GM21367 (cell line): ENCODE results near the gene KCNN3.

Experiments
- ATAC-seq: cut with Tn5 transposase; IDR thresholded peaks from one replicate; pipeline ENCODE4 v1.9.1; 2021; ENCODE audit not compliant: unreplicated experiment

KCNN3 gene

DNA sequence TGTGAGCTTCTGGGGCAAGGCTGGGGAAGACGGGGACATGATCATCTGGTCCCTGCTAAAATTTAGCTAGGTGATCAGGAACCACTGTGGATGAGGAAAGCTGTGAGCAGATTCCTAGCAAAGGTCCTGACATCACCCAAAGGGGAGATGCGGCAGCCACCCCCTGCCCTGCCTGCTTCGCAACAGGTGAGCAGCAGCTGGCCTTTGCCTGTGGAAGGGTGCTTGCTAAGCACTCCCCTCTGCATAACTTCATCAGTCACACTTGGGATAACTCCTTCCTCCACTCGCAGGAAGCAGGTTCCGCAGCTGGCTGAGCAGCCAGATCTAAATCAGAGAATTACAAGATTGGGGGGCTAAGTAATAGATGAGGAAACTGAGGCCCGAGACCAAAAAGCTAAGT, 51.2 kb downstream of the KCNN3 start:
- no peak for ATAC-seq

DNA sequence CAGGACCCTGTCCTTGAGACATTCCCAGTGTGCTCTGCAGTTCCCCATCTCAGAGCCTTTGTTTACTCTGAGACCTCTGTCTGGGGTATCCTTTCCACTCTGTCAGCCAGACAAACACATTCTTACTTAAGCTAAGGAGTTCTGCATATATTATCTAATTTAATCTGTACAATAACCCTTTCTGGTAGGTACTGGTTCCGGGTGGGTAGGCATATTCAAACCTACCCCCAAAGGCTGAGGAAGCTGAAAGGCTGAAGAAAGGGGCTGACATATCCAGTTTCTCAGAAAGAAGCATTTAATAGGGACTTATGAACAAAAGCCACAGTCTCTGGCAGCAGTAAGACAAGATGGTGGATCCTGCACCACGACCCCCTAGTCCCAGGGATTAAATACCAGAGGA, 53.1 kb downstream of the KCNN3 start:
- no peak for ATAC-seq

DNA sequence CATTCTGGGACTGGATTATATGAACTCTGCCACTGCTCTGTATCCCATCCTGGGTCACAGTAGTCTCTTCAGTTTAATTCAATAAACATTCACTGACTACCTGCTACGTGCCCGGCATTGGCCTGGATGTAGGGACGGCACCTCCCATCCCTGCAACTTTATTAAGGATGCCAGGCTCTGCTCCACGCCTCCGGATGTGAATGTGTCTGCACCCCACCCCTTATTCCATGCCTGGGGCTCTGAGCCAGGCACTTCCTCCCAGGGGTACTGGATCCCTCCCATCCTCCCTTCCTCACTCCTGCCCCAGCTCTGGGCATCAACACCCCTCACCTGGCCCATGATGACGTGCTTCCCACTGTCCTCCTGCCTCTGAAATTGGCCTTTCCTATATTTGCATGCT, 53.7 kb downstream of the KCNN3 start:
- ATAC-seq = no peak

DNA sequence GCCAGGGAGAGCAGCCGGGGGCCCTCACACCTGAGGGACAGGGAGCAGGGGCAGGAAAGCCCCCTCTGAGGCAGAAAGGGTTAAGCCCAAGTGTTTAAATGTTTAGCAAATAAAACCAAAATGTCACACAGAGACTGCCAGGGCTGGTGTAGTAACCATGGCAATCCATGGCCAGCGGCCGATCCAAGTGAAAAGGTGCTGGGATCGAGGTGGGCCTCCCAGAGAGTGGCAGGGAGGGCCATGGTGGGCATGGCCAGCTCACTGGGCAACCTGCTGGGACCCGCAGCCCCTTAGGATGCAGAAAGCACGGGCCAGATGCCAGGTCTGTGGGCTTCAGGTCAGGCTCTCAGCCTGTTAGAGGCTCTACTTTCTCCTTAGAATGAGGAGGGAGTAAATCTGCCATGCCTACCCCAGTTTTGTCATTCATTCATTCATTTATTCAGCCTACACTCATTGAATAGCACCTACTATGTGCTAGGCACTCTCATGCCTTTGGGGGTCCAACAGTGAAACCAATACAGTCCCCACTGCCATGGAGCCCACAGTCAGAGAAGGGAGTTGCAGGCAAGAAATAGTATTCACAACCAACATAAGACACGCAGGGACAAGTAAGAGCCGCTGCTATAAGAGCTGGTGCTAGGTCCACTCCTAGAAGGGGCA, 56.1 kb downstream of the KCNN3 start:
- no peak for ATAC-seq

DNA sequence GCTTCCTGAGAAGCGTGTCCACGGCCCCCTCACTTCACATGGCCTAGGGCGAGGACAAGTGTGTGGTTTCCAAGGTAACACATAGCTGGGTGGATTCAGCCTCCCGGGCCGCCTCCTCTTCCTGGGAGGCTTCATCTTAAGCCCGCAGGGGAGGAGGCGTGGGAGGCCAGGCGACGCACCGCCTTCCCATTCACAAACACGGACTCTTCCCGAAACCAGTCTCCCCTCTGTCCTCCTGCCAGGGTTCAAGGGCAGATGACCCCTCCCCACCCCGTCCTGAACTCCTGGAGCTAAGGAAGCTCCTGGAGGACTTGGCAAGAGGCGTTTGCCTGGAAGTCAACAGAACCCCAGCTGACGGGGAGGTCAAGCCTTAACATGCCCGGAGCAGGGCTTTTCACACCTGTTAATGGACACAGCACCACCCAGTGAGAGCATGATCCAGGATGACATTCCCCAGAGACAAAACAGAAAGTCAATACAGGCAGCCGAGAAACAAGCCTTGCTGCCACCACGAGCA, 56.7 kb downstream of the KCNN3 start:
- no peak for ATAC-seq

DNA sequence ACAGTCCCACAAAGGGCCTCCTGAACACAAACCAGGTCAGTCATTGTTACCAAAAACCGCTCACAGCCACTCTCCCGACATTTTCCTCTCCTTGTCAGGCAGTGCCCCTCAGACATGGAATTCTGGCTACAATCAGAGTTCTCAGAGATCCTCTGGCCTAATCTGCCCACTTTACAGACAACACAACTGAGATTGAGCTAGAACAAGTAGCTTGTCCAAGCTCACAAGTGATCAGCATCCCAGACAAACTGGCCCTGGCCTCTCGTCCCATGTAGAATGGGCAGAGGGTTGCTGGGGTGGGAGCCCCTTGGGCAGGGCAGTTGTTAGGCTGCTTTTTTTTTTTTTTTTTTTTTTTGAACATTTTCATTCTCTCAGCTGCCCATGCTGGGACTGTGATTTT, 57.2 kb downstream of the KCNN3 start:
- no peak for ATAC-seq

DNA sequence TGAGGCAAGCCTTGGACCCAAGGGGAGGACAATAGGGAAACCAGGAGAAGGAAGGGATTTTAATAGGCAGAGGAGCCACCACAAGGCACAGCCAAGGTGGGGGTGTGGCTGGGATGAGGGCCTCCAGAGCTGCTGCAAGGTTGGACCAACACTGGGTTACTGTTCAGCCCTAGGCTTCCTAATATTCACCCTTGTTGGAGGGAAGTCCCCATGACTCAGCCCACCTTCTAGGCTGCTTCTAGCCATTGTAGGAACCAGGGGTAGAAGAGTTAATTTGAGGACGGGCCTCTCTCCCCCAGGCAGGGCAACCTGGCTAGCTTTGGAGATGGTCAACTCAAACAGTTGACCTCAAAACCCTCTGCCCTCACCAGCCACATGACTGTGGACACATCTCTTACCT, 59.5 kb downstream of the KCNN3 start:
- ATAC-seq = no peak

DNA sequence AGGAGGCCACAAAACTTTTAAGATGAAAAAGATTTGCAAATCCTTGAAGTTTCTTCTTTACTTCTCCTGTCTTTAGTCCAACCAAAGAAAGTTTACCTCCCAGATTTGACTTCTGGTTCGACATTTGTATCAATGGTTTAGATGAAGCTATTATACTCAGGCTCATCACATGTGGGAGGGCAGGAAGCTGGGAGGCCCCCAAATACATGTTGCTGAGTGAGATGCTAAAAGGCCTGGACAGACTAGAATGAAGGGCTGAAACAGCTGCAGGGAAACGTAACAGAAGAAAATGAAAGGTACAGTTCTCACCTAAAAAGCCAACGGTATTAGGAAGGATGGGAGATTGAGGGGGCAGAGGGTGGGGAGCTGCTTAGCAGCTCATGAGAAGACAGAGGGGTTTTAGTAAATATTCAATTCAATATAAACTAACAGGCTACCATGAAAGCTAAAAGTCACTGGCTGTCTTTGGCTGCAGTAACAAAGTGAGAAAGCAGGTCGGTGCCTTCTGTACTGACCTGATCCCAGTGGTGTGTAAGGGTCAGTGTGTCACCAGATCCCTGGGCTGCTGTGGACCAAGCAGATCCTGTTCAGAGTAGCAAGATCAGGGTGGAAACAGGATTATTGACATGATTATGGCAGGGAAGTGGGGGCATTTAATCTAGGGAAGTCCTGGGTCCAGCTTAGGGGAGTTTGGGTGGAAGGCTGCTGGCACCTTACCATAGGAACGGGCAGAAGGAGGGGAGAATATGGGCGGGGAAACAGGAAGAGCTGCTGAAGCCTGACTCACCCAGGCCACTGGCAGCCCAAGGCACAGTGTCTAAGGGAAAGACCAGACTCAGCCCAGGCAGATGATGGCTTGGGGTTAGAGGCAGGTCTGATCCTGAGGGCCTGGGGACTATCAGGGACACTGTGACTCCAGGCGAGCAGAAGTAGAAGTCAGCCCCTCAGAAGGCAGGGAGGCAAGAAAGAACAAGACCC, 60.4 kb downstream of the KCNN3 start:
- ATAC-seq = no peak

DNA sequence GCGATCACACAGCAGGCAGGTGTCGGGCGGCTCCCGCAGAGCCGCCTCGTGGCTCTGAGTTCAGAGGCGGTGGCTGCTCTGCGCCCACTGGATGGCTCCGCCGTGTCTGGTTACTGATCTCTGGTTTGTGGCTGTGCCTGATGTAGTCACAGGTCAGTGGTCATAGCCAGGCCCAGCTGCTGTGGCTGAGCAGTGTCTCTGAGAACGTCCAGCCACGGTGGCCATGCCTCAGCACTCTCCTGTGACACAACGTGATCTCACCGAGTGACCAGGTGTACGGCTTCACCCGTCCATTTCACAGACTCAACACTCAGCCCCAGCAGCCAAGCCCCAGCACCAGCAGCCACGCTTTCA, 61.2 kb downstream of the KCNN3 start:
- ATAC-seq = no peak

DNA sequence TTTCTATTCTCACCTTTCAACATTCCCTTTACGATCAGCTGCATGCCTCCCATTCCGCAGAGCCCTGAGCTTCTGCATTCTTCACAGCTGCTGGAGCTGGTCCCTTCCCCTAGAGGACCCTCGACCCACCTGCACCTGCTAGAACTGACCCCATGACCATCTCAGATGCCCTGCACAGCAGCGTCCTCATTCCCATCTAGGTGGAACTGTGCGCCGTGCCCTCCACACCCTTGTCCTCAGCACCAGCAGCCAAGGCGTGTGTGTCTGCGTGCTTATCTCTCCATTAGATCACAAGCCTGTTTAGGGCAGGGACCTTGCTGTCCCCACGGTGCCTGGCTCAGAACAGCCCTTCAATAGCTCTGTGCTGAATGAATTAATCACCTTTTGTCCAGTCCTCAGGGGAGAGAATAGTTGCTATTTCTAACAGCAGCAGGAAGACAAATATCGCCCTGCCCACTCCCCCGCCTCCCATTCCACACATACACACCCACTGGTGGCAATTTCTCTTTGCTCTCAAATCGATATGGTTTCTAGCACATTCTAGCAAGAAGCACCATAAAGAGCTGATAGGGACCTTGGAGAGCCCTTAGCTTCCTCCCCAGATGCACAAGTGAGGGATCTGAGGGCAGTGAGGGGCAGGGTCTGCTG, 61.7 kb downstream of the KCNN3 start:
- ATAC-seq = no peak

DNA sequence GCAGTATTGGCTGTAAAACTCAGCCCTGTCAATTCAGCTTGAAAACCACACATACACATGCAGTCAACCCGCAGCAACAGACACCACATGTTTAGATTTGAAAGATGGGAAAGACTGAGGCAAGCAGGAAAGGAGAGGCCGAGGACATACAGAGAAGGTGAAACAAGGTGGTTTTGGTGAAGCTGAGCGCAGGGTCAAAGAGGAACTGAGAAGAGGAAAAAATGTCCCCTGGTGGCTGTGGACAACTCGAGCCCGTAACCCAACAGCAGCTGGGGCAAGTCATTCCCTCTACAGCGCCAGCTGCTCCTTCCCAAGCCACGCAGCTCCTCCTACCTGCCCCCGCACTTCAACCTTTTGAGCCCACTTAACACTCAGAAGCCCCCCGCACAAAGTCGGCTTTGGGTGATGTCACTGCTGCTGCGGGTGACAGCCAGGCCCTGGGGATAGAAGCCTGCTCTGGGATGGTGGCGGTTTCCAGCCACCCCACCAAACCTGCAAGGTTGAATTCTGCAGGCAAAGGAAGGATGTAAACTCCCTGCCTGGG, 63.0 kb downstream of the KCNN3 start:
- ATAC-seq = peak; percentile 61

DNA sequence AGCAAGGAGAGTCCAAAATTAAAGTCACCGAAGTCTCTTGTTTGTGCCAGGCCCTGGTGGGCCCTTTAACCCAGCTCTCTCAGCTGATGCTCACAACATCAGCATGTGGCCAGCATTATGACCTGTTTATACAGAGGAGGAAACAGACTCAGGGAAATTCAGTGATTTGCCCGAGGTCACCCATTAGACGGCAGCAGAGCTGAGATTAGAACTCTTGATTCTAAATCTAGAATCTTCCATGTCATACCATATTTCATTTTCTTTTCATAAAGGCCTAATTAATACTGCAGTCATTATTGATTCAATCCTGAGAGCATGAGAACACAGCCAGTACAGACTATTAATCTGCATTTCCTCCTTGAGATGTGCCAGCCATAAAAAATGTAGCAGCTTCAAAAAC, 63.7 kb downstream of the KCNN3 start:
- ATAC-seq = no peak

DNA sequence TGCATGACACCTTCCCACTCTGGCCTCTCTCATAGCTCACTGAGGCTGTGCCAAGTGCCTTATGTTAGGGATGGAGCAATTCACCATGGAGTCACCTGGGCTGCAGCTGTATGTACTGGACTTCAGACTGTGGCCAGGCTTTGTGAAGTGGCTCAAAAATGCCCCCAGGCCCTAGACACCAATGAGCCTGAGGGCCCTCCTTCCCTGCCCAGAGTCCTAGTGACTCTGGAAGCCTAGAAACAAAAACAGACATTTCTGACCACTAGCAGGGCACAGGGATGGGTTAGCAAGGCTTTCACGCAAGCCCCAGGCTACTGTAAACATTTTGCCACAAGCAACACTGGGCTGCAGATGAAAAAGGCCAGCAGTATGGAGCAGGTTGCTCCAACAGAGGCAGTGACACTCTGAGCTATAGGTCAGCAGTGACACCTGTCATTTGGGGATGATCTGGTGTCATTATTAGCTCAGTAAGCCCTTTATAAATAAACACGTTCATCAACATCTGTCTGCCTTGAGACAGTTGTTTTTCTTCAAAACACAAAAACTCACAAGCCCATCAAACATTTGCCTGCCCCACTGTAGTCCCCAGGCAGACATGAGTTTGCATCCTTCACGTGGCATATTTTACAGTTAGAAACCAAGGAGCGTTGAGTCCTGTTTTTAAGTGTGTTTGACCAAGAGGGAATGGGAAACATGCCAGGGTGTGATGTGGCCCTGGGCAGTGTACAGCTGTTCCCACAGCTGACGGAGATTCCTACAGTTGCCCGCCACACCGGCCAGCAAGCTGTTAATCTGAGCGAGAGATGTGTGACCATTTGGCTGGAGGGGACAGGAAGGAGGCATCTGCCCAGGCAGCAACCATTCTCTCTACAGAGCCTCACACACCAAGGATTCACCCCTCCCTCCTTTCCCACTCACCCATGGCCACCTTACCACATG, 66.8 kb downstream of the KCNN3 start:
- no peak for ATAC-seq

DNA sequence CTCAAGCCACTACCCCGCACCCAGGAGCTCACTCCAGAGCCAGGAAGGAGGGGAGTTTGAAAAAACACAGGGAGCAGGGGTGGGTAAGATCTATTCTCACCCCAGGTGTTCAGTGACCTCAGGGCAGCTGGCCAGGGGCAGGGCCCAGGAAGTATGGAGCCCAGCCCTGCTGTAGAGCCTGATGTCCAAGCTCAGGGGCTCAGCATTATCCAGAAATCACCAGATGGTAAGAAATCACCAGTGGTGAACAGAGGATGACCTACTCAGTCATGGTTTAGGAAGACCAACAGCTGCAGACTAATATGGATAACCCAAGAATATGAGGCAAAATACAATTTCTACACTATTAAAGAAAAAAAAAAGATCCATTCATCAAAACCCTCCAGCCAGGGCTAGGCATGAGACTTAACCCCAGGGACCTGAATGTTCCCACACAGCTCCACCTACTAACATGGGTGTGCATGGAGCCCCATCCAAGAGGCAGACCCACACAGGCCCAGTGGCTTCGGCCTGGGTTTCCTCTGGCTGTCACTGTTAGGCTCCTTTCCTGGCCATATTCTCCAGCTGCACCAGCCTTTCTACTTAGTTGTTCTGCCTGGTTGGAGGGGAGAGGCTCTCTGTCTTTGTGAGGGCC, 67.6 kb downstream of the KCNN3 start:
- no peak for ATAC-seq

DNA sequence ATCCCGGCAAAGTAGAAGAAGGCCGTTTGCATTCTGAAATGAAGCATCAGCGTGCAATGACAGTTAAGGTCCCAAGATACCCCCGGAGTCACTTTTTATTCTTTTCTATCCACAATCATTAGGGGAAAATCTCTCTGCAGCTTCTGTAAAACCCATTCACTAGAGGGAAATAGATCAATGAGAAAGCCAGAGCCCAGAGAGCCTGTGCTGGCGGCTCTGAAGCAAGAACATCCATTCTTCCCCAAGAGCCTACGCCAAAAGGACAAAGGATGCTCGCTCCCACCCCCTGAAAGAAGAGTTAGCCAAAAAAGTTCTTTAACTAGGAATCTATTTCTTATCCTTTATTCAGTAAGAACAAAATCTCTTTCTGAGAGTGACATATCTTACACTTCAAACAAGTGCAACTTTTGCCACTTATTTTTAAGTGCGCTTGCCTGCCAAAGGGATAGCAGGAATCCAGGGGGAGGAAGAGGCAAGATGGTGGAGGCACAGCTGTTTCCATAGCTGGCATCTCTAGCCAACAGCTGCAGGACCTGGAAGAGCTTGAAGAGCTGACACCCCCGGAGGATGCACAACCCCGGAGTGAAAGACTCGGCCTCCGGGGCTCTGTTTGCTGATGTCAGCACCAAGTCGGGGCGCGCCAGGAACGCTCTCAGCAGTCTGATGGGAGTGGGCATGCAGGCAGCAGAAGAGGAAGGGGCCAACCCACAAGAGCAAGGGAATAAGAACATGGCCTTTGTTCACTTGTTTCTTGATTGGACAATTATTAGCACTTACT, 68.7 kb downstream of the KCNN3 start:
- no peak for ATAC-seq

DNA sequence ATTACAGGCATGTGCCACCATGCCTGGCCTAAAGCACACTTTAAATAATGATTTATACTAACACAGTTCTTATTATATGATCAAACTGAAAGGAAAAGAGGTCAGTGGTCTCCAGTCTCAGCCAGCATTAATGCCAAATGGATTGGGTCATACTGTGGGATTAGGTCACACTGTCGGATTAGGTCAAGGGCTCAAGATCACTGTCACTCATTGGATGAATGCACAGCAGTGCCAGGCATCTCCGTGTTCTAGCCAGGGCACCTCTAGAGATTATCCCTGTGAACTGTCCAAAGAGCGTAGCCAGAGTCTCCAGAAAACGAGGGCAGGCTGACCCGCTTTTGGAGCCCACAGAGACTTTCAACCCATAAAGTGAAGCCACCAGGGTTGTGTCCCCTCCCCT, 70.9 kb downstream of the KCNN3 start:
- no peak for ATAC-seq

DNA sequence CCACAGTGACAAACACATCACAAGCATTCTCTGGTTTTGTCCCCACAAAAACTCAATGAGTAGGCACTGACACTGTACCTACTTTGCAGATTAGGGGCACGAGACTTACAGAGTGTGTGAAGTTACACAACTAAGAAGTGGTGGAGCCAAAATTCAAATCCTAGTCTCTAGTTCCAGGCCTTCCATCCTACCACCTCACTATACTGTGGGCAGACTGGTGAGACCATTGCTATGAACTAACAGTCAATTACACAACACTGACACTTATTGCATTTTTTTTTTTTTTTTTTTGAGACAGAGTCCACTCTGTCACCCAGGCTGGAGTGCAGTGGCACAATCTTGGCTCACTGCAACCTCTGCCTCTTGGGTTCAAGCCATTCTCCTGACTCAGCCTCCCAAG, 71.4 kb downstream of the KCNN3 start:
- no peak for ATAC-seq

DNA sequence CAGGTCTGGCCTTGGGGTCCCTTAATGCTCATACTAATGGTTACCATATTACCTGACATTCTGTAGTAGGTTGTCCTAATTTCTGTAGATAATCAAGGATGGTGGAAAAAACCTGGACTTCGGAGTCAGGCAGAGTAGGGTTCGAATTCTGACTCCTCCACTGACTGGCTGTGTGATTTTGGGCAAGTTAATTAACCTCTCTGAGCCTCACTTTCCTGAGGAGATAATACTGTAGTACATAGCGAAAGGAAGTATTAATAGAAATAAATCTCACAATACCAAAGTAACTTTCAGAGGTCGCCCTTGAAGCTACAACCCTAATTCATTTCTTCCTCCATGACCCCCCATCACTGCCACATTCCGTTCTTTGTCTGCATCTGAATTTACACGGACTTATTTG, 72.9 kb downstream of the KCNN3 start:
- ATAC-seq = no peak

DNA sequence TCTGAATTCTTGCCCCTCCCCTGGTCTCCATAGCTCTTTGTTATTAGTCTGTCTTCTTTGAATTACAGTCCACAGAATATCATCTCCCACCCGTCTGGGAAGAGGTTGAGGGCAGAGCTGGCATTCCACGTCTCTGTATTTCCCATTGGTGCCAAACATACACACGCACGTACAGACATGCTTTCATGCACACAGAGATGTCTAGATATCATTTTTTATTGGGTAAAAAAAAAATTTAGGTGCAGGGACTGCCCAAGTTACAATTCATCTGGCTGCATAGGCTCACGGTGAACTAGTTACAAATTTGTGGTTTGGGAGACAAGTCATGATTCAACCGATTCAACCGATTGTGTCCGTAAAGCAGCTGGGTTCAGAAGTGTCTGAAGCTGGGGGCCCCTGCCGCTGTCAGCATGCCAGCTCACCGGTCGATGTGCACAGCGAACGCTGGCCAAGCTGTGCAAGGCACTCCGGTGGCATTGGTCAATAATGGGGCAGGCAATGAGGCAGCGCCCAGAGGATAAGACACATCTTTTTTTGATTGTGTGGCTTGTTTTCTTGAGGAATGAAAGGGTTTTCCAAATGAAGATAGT, 73.7 kb downstream of the KCNN3 start:
- ATAC-seq = no peak
